Psoas muscle (tissue), 8 donors: ENCODE results near the gene CDC42SE1. TPM values are rescaled to one million over a fixed set of nuclear protein-coding genes. Genes with fewer than 3 reads are reported as not detected.

Experiments
- ATAC-seq, 4 donors: fragments of 200-7000 bp; cut with Tn5 transposase; one replicate each; pipeline ENCODE4 v1.9.1; 2020; ENCODE audit warnings: moderate library complexity in 3 of 4, mild to moderate bottlenecking in 2 of 4
- DNase-seq, 2 donors: peaks; one replicate each; pipeline ENCODE4 v3.0.0-alpha.2; 2020
- H3K27ac ChIP-seq: fragments of 200-600 bp; one replicate; pipeline ENCODE4 v1.8.0; 2022
- H3K27me3 ChIP-seq, 3 donors: fragments of 200-600 bp in 1 of 3; one replicate each; pipeline versions ENCODE4 v1.6.1 to v1.8.0; 2013 to 2022; ENCODE audit warnings: low read length in 2 of 3, mild to moderate bottlenecking in 2 of 3, moderate library complexity in 1 of 3; ENCODE audit not compliant: insufficient read depth in 3 of 3
- H3K36me3 ChIP-seq, 2 donors: fragments of 200-600 bp in 1 of 2; one replicate each; pipeline versions ENCODE4 v1.6.1 to v1.8.0; 2013 to 2022; ENCODE audit warnings: low read depth in 1 of 2, mild to moderate bottlenecking in 1 of 2, moderate library complexity in 1 of 2; ENCODE audit not compliant: insufficient read depth in 1 of 2
- H3K4me1 ChIP-seq: fragments of 200-600 bp; one replicate; pipeline ENCODE4 v1.8.0; 2022
- H3K4me3 ChIP-seq: fragments of 200-600 bp; one replicate; pipeline ENCODE4 v1.8.0; 2022; ENCODE audit warnings: mild to moderate bottlenecking
- H3K9me3 ChIP-seq: fragments of 200-600 bp; one replicate; pipeline ENCODE4 v1.8.0; 2022
- CTCF ChIP-seq: fragments of 200-600 bp; IDR thresholded peaks from one replicate; pipeline ENCODE4 v1.8.0; 2022; ENCODE audit warnings: antibody characterized with exemption
- WGBS, 3 donors: extraction: QIAGEN DNeasy Blood & Tissue Kit; methylation state at CpG; one replicate each; pipeline versions ENCODE4 v1.1.6 to v1.1.7; 2013; 5-methylcytosine and 5-hydroxymethylcytosine counted together
- intact Hi-C, 2 donors: fragments of 100-400 bp; cut with DNase I; formaldehyde crosslinking; loops; one replicate each; pipeline versions ENCODE4 v1.11.0 to v1.14.2; 2022
- polyA plus RNA-seq, 3 donors: library from polyadenylated mRNA; stranded (reverse); fragments of 200-250 nt; gene quantifications; one replicate each; pipeline ENCODE4 v1.2.3, GENCODE V29; 2013
- total RNA-seq, 4 donors: library from RNA; stranded (reverse); fragmentation: NEBNext Ultra II Directional in 2 of 4; extraction: Animal tissue kit (Norgen Biotek cat#: 25700) in 2 of 4; gene quantifications; one replicate each; pipeline versions ENCODE4 v1.2.1 to v1.2.4, GENCODE V29; 2021 to 2023
- donor health status: healthy with polysubstance abuse.
- donor health status: DM: no; HTN: no; CAD: no; lungs with moderate emphysema.
- donor health status: Bipolar disorder and iron deficiency.
- donor health status: healthy.
- donor health status: DM: yes; HTN: yes; CAD: no.
- donor health status: DM: no; HTN: no; CAD: no.
- donor health status: DM: no; HTN: no; CAD: no.
- donor health status: DM: yes; HTN: yes; CAD: no.

CDC42SE1 gene
- total and polyA plus RNA-seq, 7 donors: 20.1 to 49.8 (median 31.0) TPM

GRCh38 chr1:151012684-151013471 is 46.5 kb downstream of the CDC42SE1 start:
- no peak for TF ChIP-seq CTCF
- WGBS, 3 donors: 89 to 93% (median 91%) methylated on average over 14 of the region's 14 CpGs
- Histone ChIP-seq H3K4me3 (no peak overlapping the region), H3K27me3 (no peaks in the 10 kb centered on the region), H3K9me3 (no peaks in the 10 kb centered on the region), H3K4me1 (peaks cover 25% of the 10 kb centered on the region), H3K36me3 (peaks cover 0 to 24% of the 10 kb centered on the region in 2 donors), H3K27ac (no peak overlapping the region)
- no peak for DNase-seq
- intact Hi-C loops: no loop called here
- ATAC-seq: no peak

DNA sequence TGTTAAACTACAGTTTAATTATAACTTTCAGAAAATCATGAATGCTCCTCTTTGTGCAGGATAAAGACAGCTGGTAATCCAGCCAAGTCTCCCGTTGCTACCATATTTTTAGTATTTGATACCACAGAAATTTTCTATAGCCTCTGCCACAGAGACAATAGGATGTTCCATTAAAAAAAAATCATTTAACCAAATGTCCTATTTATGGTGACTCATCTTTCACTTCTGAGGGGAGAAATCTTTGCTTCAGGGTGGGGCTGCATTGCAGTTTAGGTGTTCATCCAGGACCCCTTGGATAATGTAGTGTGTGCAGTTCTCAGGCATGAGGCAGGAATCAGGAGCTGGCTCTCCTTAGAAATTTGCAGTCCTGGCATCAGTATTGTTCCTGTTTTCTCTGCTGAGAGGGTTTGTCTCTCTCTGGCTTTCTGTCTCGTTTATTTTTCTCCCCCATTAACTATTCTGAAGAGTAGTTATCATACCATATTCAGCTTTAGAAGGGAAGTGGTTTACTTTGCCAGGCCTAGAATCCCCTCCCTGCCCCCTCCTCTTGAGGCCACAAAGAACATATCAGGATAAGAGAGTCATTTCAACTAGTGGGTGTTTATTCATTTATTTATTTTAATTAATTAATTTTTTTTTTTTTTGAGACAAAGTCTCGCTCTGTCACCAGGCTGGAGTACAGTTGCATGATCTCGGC is 48.1 kb downstream of the CDC42SE1 start:
- TF ChIP-seq CTCF: no peak
- no peak for ATAC-seq
- Histone ChIP-seq H3K27ac (no peak overlapping the region), H3K27me3 (no peaks in the 10 kb centered on the region), H3K9me3 (no peaks in the 10 kb centered on the region), H3K4me1 (peaks cover 36% of the 10 kb centered on the region), H3K36me3 (peaks cover 0 to 16% of the 10 kb centered on the region in 2 donors), H3K4me3 (no peak overlapping the region)
- DNase-seq: no peak
- intact Hi-C loops: no loop called here
- 56 to 64% (median 58%) methylated on average over 4 of the region's 4 CpGs for WGBS, 3 donors

DNA sequence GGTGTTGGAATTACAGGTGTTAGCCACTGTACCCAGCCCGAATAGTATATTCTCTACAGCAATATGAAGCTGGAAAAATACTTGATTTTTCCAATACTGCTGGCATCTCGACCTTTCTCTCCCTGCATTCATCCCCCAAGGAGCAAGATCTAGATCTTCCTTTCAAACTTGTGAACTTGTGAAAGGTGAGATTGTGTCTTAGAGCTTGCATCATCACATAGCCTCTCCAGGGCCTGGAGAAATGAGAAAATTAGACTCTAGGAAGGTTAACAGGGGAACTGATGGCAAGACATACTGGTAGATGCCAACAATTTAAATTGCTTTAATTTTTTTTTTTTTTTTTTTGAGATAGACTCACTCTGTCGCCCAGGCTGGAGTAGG is 49.1 kb downstream of the CDC42SE1 start:
- 90 to 92% (median 90%) methylated on average over 3 of the region's 3 CpGs for WGBS, 3 donors
- intact Hi-C loops: no loop called here
- Histone ChIP-seq H3K27ac (no peak overlapping the region), H3K9me3 (no peaks in the 10 kb centered on the region), H3K27me3 (no peaks in the 10 kb centered on the region), H3K4me1 (peaks cover 31% of the 10 kb centered on the region), H3K36me3 (peaks cover 0 to 16% of the 10 kb centered on the region in 2 donors), H3K4me3 (peak overlapping the region; percentile 22)
- TF ChIP-seq CTCF: no peak
- ATAC-seq (no peak), DNase-seq (no peak)

GRCh38 chr1:151009674-151010345 is 49.6 kb downstream of the CDC42SE1 start:
- H3K9me3 ChIP-seq: no peaks in the 10 kb centered on the region
- WGBS, 3 donors: 97% methylated on average over 8 of the region's 8 CpGs
- no peak for TF ChIP-seq CTCF
- peak overlapping the region; percentile 75 for H3K4me3 ChIP-seq
- peak overlapping the region; percentile 89 for H3K27ac ChIP-seq
- H3K27me3 ChIP-seq: no peaks in the 10 kb centered on the region
- DNase-seq (no peak), ATAC-seq (no peak)
- peaks cover 37% of the 10 kb centered on the region for H3K4me1 ChIP-seq
- intact Hi-C loops: no loop called here
- peaks cover 0 to 16% of the 10 kb centered on the region in 2 donors for H3K36me3 ChIP-seq
